Chondrocyte (in vitro differentiated cells): ENCODE measurements around the gene FAM50B. TPM values are rescaled to one million over a fixed set of nuclear protein-coding genes. Genes with fewer than 3 reads are reported as not detected.

ENCODE experiments used
- DNase-seq: peaks from one replicate; pipeline ENCODE4 v3.0.0; 2021; ENCODE audit warnings: mixed read lengths, low spot score
- H3K27ac Mint-ChIP-seq: one replicate; pipeline ENCODE4 v1.8.0; 2021; ENCODE audit warnings: mild to moderate bottlenecking, moderate library complexity, mixed read lengths; ENCODE audit not compliant: unreplicated experiment
- H3K27me3 Mint-ChIP-seq: 2 replicates; pipeline ENCODE4 v1.8.0; 2021; ENCODE audit warnings: low read depth, mixed read lengths
- H3K36me3 Mint-ChIP-seq: 2 replicates; pipeline ENCODE4 v1.8.0; 2021; ENCODE audit warnings: low read depth, mixed read lengths
- H3K4me1 Mint-ChIP-seq: 2 replicates; pipeline ENCODE4 v1.8.0; 2021; ENCODE audit warnings: low read depth, mild to moderate bottlenecking, mixed read lengths
- H3K4me3 Mint-ChIP-seq: one replicate; pipeline ENCODE4 v1.8.0; 2021; ENCODE audit warnings: mild to moderate bottlenecking, moderate library complexity, mixed read lengths; ENCODE audit not compliant: unreplicated experiment
- H3K9me3 Mint-ChIP-seq: 2 replicates; pipeline ENCODE4 v1.8.0; 2021; ENCODE audit warnings: low read depth, mixed read lengths
- long read RNA-seq: library from polyadenylated mRNA; stranded (forward); transcript quantifications from one replicate; pipeline ENCODE4 v2.0.0, GENCODE V29; 2021
- total RNA-seq: library from RNA; stranded (reverse); gene quantifications from 3 replicates; pipeline ENCODE4 v1.2.1, GENCODE V29; 2021
- TF ChIP-seq, protein P1 (sequence below): fragments of 200-600 bp; sonication (generic); IDR thresholded peaks from 2 replicates; pipeline ENCODE4 v1.5.0; 2021; ENCODE audit warnings: antibody characterized with exemption, mild to moderate bottlenecking, moderate library complexity

The FAM50B gene, protein sequence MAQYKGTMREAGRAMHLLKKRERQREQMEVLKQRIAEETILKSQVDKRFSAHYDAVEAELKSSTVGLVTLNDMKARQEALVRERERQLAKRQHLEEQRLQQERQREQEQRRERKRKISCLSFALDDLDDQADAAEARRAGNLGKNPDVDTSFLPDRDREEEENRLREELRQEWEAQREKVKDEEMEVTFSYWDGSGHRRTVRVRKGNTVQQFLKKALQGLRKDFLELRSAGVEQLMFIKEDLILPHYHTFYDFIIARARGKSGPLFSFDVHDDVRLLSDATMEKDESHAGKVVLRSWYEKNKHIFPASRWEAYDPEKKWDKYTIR
- 1.0 to 1.8 TPM (median 1.6 TPM) in 3 replicates for total RNA-seq
- long read RNA-seq, transcript FAM50B-203 (2 exons, 1,643 nt), result major isoform, 6 of 11 reads
- long read RNA-seq, partial matches to known transcripts, result 0 of 11 reads
- long read RNA-seq, other reads (novel, unspliced or antisense), result 1 of 11 reads

DNA sequence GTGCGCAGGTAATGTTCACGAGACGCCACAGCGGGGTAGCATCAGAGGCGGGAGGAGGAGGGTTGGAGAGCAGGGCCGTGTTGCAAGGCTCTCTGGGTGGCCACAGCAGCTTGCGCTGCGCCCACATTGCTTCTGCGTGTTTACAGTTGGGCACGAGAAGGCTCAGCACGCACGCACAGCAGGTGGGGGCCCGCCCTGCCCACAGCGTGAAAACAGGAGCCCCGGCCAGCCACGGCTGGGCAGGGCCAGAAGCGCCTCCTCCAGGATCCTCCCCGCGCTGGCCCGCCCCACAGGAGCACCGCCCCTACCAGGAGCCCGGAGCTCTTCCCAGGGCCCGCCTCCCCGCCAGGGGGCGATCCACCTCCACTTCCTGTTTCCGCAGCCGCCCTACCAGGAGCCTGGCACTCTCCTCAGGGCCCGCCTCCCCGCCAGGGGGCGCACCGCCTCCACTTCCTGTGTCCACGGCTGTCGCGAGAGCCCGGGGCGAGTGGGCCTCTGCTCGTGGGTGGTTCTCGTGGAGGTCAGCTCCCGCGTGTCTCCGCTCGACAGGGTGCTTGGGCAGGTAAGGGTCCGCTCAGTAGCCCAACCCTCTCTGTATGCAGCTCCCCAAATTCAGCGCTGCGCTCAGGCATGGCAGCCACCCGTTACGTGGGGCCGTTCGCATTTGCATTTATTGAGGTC is at the start of gene FAM50B:
TSS of gene FAM50B (plus strand) at position 449 of the 681 bp plus-strand sequence. CDS start 439 bp downstream, outside the sequence.
- peak within 1 kb of the TSS; percentile 53 for H3K4me3 Mint-ChIP-seq
- H3K27ac Mint-ChIP-seq, result peak within 1 kb of the TSS; percentile 81
- H3K36me3 Mint-ChIP-seq, result no peaks in the 10 kb centered on the region
- TF ChIP-seq, protein P1, sequence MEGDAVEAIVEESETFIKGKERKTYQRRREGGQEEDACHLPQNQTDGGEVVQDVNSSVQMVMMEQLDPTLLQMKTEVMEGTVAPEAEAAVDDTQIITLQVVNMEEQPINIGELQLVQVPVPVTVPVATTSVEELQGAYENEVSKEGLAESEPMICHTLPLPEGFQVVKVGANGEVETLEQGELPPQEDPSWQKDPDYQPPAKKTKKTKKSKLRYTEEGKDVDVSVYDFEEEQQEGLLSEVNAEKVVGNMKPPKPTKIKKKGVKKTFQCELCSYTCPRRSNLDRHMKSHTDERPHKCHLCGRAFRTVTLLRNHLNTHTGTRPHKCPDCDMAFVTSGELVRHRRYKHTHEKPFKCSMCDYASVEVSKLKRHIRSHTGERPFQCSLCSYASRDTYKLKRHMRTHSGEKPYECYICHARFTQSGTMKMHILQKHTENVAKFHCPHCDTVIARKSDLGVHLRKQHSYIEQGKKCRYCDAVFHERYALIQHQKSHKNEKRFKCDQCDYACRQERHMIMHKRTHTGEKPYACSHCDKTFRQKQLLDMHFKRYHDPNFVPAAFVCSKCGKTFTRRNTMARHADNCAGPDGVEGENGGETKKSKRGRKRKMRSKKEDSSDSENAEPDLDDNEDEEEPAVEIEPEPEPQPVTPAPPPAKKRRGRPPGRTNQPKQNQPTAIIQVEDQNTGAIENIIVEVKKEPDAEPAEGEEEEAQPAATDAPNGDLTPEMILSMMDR, result peak; percentile 96
- no peak for DNase-seq
- H3K27me3 Mint-ChIP-seq, result no peaks in the 10 kb centered on the region
- H3K9me3 Mint-ChIP-seq, result no peaks in the 10 kb centered on the region
- H3K4me1 Mint-ChIP-seq, result peaks cover 18% of the 10 kb centered on the region

DNA sequence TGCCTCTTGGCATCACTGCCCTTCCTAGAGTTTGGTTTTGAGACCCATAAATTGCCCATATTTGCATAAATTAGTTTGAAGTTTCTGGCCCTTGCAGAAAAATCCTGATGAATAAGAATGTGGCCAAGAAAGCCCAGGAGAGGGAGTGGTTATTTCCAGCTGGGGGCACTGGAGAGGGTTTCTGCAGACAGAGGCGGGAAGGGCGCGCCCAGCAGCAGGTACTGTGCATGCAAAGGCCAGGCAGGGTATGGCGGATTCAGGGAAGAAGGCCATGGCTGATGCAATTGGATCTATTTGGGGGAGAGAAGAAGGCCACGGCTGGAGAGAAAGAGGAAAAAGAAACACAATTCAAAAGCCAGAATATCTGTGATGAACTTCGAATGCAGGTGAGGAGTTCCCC is 49.5 kb upstream of the FAM50B start:
- Mint-ChIP-seq H3K4me1 (peaks cover 78% of the 10 kb centered on the region), H3K36me3 (no peaks in the 10 kb centered on the region), H3K27me3 (no peaks in the 10 kb centered on the region), H3K9me3 (peaks cover 3% of the 10 kb centered on the region), H3K27ac (peak overlapping the region; percentile 76), H3K4me3 (no peak overlapping the region)
- TF ChIP-seq, protein P1, result no peak
- no peak for DNase-seq

DNA sequence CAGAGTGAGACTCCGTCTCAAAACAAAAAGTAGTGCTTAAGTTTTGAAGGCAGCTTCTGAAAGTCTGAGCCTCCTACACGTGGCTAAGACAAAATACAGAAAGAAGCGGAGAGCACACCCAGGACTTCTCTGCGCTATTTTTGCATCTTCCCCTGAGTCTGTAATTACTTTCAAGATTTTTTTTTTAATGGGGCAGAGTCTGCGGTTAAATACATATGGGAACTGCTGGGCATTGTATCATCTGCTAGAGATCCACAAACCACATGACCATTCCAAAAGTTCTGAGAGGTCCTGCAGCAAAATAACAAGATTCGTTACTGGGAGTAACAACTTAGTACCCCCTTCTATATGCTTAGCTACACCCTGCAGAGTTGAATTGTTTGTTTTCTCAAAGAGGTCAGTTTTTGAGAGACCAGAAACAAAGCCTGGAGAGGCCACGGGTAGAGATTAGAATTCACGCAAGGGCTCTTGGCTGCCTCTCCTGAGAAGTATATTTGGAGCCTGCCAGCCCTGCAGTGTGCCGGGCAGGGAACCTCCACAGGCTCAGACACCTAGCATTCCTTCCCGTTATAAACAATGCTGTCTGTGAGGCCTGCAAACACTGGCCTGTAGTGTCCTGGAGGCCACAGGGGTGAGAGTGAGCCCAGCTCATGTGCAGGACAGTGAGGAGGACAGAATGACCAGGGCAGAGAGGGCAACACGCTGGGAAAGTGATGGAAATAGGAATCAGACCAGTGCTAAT is 48.2 kb upstream of the FAM50B start:
- DNase-seq, result no peak
- Mint-ChIP-seq H3K27ac (peak overlapping the region; percentile 95), H3K4me1 (peaks cover 83% of the 10 kb centered on the region), H3K4me3 (no peak overlapping the region), H3K36me3 (no peaks in the 10 kb centered on the region), H3K9me3 (peaks cover 3% of the 10 kb centered on the region), H3K27me3 (no peaks in the 10 kb centered on the region)
- TF ChIP-seq, protein P1, result no peak

- TF ChIP-seq, protein P1, result no peak
- peak overlapping the region; percentile 95 for H3K27ac Mint-ChIP-seq
- DNase-seq, result no peak
- H3K9me3 Mint-ChIP-seq, result peaks cover 3% of the 10 kb centered on the region
- peaks cover 81% of the 10 kb centered on the region for H3K4me1 Mint-ChIP-seq
- H3K36me3 Mint-ChIP-seq, result no peaks in the 10 kb centered on the region
- no peaks in the 10 kb centered on the region for H3K27me3 Mint-ChIP-seq
- H3K4me3 Mint-ChIP-seq, result no peak overlapping the region
Measured at GRCh38 chr6:3801960-3802359, 47.2 kb upstream of the FAM50B start.
